NCI-H2196 (cell line): ENCODE results near the gene IL18BP.

ENCODE experiments used
- DNase-seq: peaks from one replicate; lab custom pipeline; 2025; ENCODE audit not compliant: unreplicated experiment; lab: John Stamatoyannopoulos, UW

The IL18BP gene

GRCh38 chr11:71998649-71999310, at the start of gene IL18BP:
Gene IL18BP, plus strand, starts transcription at chr11:71998909. Its CDS starts 1,076 bp downstream, at chr11:71999985.
- no peak for DNase-seq

- no peak for DNase-seq
Observed at GRCh38 chr11:71949034-71949433, 49.7 kb upstream of the IL18BP start.

DNA sequence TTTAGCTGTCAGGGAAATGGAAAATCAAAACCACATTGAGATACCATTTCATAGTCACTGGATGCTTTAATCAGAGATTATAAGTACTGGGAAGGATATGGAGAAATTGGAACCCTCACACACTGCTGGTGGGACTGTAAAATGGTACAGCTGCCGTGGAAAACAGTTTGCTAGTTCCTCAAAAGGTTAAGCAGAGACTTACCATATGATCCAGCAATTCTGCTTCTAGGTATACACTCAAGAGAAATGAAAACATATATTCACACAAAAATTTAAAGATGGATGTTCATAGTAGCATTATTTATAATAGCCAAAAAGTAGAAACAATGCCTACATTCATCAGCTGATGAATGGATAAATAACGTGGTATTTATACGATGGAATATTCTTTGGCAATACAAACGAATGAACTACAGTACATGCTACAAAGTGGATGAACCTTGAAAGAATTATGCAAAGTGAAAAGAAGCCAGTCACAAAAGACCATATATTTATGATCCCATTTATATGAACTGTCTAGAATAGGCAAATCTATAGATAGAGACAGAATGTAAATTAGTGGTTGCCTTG, 46.9 kb upstream of the IL18BP start:
- no peak for DNase-seq

DNA sequence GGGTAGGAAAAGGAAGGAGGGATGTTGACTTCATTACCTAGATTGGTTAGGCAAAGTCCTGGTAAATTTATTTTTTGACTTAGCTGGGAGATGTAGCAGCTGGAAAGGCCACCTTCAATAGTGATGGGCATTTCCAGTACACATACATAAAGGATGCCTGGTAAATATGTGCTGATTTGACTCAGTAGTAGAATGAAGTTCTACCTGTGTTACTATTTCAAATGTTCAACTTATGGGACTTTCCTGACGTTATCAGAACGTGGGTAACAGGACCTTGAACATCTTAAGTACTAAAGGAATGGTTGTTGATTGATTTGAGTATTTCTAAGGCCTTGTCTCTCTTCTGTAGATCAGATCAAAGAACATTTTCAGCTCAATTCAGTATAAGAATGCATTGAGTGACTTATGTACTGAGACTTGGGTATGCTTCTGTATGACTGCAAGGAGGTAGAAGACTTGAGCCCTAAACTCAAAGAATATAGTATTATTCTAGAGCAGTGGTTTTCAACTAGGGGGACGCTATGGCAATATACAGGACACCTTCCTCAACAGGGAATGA, 42.7 kb upstream of the IL18BP start:
- DNase-seq: no peak

- DNase-seq: no peak
Observed at GRCh38 chr11:71962428-71963038, 36.2 kb upstream of the IL18BP start.

DNA sequence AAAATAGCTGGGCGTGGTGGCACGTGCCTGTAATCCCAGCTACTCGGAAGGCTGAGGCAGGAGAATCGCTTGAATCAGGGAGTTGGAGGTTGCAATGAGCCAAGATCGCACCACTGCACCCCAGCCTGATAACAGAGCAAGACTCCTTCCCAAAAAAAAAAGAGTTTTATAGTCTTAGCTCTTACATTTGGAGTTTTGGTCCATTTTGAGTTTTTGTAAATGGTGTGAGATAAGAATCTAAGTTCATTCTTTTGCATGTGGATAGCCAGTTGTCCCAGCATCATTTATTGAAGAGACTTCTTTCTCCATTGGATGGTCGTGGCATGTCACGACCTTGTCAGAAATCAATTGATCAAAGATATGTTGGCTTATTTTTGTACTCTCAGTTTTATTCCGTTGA, 35.2 kb upstream of the IL18BP start:
- no peak for DNase-seq

- no peak for DNase-seq
Observed at GRCh38 chr11:71964641-71965040, 34.1 kb upstream of the IL18BP start.

DNA sequence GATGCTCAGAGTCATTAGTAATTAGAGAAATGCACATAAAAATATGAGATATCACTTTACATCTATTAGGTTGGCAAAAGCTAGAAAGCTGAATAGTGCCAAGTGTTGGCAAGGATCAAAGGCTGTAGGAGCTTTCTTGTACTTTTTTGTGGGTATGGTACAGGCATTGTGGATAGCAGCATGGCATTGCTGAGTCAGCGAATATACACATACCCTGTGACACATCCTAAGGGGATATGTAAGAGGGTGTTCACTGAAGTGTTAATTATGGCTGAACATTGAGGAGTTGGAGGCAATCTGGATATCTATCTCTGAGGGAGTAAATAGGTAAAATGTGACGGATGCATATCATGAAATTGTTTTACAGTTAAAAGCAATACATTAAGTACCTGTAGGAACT, 27.0 kb upstream of the IL18BP start:
- no peak for DNase-seq

GRCh38 chr11:71976551-71976950, 22.2 kb upstream of the IL18BP start:
- no peak for DNase-seq

- DNase-seq: no peak
Observed at GRCh38 chr11:71977090-71977489, 21.6 kb upstream of the IL18BP start.

DNA sequence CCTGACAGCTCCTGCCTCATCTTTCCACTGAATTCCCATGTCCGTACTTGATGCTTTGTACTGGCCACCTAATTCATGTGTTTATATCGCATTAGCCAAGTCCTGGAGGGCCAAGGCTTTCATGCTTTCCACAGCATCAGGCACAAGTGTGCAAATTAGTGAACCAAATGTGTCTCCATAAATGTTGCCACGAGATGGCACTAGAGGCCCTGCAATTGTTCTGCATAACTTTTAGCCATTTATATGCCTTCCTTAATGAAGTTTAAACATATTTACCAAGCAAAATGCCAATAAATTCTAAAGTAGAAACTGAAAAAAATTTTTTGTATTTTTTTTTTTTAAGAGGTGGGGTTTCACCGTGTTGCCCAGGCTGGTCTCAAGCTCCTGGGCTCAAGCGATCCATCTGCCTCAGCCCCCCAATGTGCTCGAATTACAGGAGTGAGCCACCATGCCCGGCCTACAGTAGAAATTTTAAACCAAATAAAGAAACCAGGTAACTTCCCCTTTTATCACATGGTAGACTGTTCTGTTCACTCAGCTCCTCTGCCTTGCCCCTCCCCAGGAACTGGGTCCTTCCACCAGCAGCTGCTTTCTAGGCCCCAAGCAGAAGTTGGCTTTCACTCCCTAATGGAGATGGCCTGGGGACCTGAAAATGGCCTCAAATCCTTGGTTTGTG, 20.8 kb upstream of the IL18BP start:
- DNase-seq: peak; percentile 77

- DNase-seq: no peak
Observed at GRCh38 chr11:71979094-71979493, 19.6 kb upstream of the IL18BP start.

- no peak for DNase-seq
Observed at GRCh38 chr11:71979602-71980001, 19.1 kb upstream of the IL18BP start.

- no peak for DNase-seq
Observed at GRCh38 chr11:71986131-71986530, 12.6 kb upstream of the IL18BP start.

- DNase-seq: no peak
Observed at GRCh38 chr11:71987521-71987920, 11.2 kb upstream of the IL18BP start.

DNA sequence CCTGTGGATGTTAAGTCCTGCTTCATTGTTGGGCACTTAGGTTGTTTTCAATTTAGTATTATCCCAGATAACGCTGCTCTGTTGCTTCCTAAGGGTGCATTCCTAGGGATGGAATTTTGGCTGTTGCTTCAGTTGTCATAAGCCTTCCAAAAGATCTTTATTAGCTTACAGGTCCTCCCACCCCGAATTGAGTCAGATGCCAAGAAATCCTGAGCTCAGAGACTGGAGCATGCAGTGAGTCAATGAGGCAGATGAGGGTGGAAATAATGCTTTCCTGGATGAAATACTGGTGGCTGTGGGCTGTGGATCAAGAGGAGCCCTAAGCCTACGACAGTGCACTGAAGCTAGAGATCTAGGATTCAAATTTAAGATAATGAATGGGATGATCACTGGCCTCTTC, 10.7 kb upstream of the IL18BP start:
- no peak for DNase-seq

GRCh38 chr11:71990701-71991100, 8.0 kb upstream of the IL18BP start:
- DNase-seq: no peak

GRCh38 chr11:71991494-71991893, 7.2 kb upstream of the IL18BP start:
- no peak for DNase-seq

DNA sequence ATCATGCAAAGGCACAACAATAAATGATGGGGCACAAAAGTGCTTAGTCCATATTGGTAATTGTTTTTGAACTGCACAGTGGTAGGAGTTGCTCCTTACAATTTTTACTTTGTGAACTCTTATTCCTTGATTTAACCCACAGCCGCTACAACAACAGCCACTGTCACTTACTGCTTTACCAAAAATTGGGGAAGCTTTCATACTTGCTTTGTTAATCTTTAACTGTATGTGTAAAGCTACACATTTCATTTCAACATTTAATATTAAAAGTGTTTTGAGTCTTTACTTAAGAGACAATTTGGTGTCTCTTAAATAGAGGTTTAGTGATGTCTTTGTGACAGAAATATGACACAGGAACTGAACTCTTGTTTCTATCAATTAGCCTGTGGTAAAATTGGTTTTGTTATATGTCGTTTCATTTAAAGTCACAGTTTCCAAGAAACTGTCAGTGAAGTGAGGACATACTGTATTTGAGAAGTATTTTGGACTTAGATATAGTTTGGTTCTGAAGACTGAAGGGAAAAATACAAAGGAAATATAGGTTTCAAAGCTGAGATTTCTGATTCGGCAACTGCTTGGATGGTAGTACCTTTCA, 6.5 kb upstream of the IL18BP start:
- DNase-seq: no peak

DNA sequence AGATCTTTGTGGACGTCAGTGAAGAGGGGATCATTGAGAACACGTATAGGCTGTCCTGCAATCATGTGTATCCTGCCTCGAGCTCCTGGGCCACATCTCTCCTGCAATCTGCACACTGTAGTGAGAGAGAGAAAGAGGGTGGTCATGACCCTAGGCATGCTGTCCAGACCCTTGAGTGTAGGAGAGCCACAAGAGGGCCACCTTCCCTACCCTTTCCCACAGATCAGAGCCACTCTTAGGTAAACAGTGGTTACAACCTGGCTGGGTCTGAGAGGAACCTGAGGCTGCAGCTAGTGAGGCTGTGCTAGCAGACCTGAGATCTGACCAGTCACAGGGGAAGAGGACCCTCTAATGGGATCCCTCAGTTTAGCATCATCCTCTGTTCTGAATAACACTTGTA, 3.9 kb upstream of the IL18BP start:
- DNase-seq: no peak

- DNase-seq: no peak
Observed at GRCh38 chr11:71995726-71996291, 2.9 kb upstream of the IL18BP start.
